Naive thymus-derived CD4-positive, alpha-beta T cell (primary cell): ENCODE data around the gene MAGI3. TPM values are rescaled to one million over a fixed set of nuclear protein-coding genes. Genes with fewer than 3 reads are reported as not detected.
"Not testable (repeated sequence)": the region's sequence is repeated elsewhere in the genome, so short reads cannot be mapped to it uniquely, and the experiment has no call there.

Experiments
- ATAC-seq: fragments of 150-1000 bp; cut with Tn5 transposase; 2 replicates; pipeline ENCODE4 v1.10.0; 2021; ENCODE audit warnings: mild to moderate bottlenecking, moderate library complexity
- CTCF ChIA-PET: fragments of 350-600 bp; sonication (Branson Sonifier 250); formaldehyde crosslinking; loops from one replicate; lab custom pipeline; 2021; ENCODE audit warnings: antibody characterized with exemption; lab: Charles Lee
- POLR2A ChIA-PET: fragments of 350-600 bp; sonication (Branson Sonifier 250); formaldehyde crosslinking; loops from one replicate; lab custom pipeline; 2021; ENCODE audit warnings: antibody characterized with exemption, inconsistent platforms; lab: Charles Lee
- DNase-seq, 9 donors: peaks; one replicate each; pipeline versions ENCODE4 v3.0.0 to v3.0.0-alpha.2; 2020 to 2022; ENCODE audit warnings: mixed read lengths in 1 of 9
- H3K27ac ChIP-seq: one replicate; pipeline ENCODE4 v1.7.0; 2013; ENCODE audit warnings: mild to moderate bottlenecking, low read depth, low read length, moderate library complexity
- H3K27me3 ChIP-seq, 2 donors: one replicate each; pipeline ENCODE4 v1.7.0; 2013; ENCODE audit warnings: low read length in 2 of 2, mild to moderate bottlenecking in 2 of 2, moderate library complexity in 2 of 2; ENCODE audit not compliant: control insufficient read depth in 2 of 2, insufficient read depth in 2 of 2
- H3K36me3 ChIP-seq, 3 experiments: 1 replicate in 2 of 3; 2 replicates in 1 of 3; pipeline ENCODE4 v1.7.0; 2013; ENCODE audit warnings: low read length in 3 of 3, mild to moderate bottlenecking in 3 of 3, moderate library complexity in 1 of 3; ENCODE audit not compliant: insufficient read depth in 3 of 3, control insufficient read depth in 2 of 3
- H3K4me1 ChIP-seq, 2 donors: one replicate each; pipeline ENCODE4 v1.7.0; 2013; ENCODE audit warnings: low read length in 2 of 2, mild to moderate bottlenecking in 2 of 2, moderate library complexity in 1 of 2; ENCODE audit not compliant: control insufficient read depth in 2 of 2, insufficient read depth in 2 of 2
- H3K4me3 ChIP-seq: 2 replicates; pipeline ENCODE4 v1.7.0; 2013; ENCODE audit warnings: mild to moderate bottlenecking, low read length
- H3K9me3 ChIP-seq, 3 experiments: 1 replicate in 2 of 3; 2 replicates in 1 of 3; pipeline ENCODE4 v1.7.0; 2013; ENCODE audit warnings: low read length in 3 of 3; ENCODE audit not compliant: control insufficient read depth in 2 of 3
- H3K27ac Mint-ChIP-seq, 9 donors: one replicate each; pipeline ENCODE4 v1.8.0; 2020 to 2022; ENCODE audit warnings: mixed read lengths in 9 of 9, mild to moderate bottlenecking in 8 of 9, moderate library complexity in 5 of 9, inconsistent platforms in 2 of 9
- H3K27me3 Mint-ChIP-seq, 5 donors: one replicate each; pipeline ENCODE4 v1.8.0; 2021 to 2022; ENCODE audit warnings: mixed read lengths in 5 of 5, mild to moderate bottlenecking in 1 of 5
- H3K36me3 Mint-ChIP-seq, 5 donors: one replicate each; pipeline ENCODE4 v1.8.0; 2020 to 2022; ENCODE audit warnings: mixed read lengths in 5 of 5, mild to moderate bottlenecking in 3 of 5, inconsistent platforms in 1 of 5
- H3K4me1 Mint-ChIP-seq, 7 donors: one replicate each; pipeline ENCODE4 v1.8.0; 2020 to 2022; ENCODE audit warnings: mixed read lengths in 7 of 7, mild to moderate bottlenecking in 3 of 7, inconsistent platforms in 1 of 7
- H3K4me3 Mint-ChIP-seq, 10 donors: one replicate each; pipeline ENCODE4 v1.8.0; 2020 to 2022; ENCODE audit warnings: mild to moderate bottlenecking in 10 of 10, mixed read lengths in 10 of 10, moderate library complexity in 6 of 10, inconsistent platforms in 2 of 10
- H3K9me3 Mint-ChIP-seq, 11 donors: one replicate each; pipeline ENCODE4 v1.8.0; 2020 to 2022; ENCODE audit warnings: mixed read lengths in 11 of 11, mild to moderate bottlenecking in 4 of 11, inconsistent platforms in 1 of 11, moderate library complexity in 1 of 11
- intact Hi-C, 2 donors: fragments of 100-400 bp; cut with micrococcal nuclease; formaldehyde crosslinking; loops; one replicate each; pipeline ENCODE4 v1.15.1; 2023
- polyA plus RNA-seq, 2 donors: library from polyadenylated mRNA; unstranded; fragments of 300-500 nt; fragmentation: Illumina TruSeq; gene quantifications; one replicate each; pipeline ENCODE4 v1.2.3, GENCODE V29; 2021
- total RNA-seq, 6 experiments: library from RNA in 5 of 6; stranded (reverse) in 5 of 6; gene quantifications; 1 replicate in 5 of 6; 2 replicates in 1 of 6; pipeline ENCODE4 v1.2.3 and lab custom pipeline; 2021 to 2026

The MAGI3 gene
- total and polyA plus RNA-seq, 7 experiments from 2014 or later, result 3.6 to 8.8 (median 6.6) TPM

GRCh38 chr1:113416071-113416470 is 25.8 kb downstream of the MAGI3 start:
- H3K36me3 ChIP-seq, H3K9me3 ChIP-seq, CTCF ChIA-PET, H3K27me3 Mint-ChIP-seq, H3K4me1 ChIP-seq, H3K27me3 ChIP-seq, H3K4me3 ChIP-seq, ATAC-seq, H3K27ac ChIP-seq, H3K36me3 Mint-ChIP-seq, DNase-seq, H3K4me1 Mint-ChIP-seq: not testable (repeated sequence)
- Mint-ChIP-seq H3K4me3 (peak overlapping the region in 1 of 10 donors; percentile 34), H3K9me3 (peaks cover 0 to 17% (median 5%) of the 10 kb centered on the region in 11 donors), H3K27ac (peak overlapping the region in 1 of 9 donors; percentile 66)
- POLR2A ChIA-PET, result interaction anchor here (0.7 to 1.5 kb wide), 3 partner anchors 11 to 26 kb away, joined by 3 to 6 read pairs (median 3); partner anchors contain the start of gene MAGI3
- intact Hi-C loops, result loop anchor here in 1 of 2 donors (10.0 kb wide), 1 partner anchor 519 kb away; no protein-coding TSS in a partner anchor

- H3K9me3 Mint-ChIP-seq, result peaks cover 0 to 17% (median 5%) of the 10 kb centered on the region in 11 donors
- H3K4me1 Mint-ChIP-seq, result peaks cover 0 to 5% (median 0%) of the 10 kb centered on the region in 7 donors
- peak overlapping the region in 5 of 9 donors; percentile 27 to 81 (median 75) for H3K27ac Mint-ChIP-seq
- H3K4me3 Mint-ChIP-seq, result peak overlapping the region in 1 of 10 donors; percentile 34
- H3K9me3 ChIP-seq, result no peaks in the 10 kb centered on the region
- CTCF ChIA-PET, result no interaction called here
- intact Hi-C loops, result loop anchor here in 1 of 2 donors (10.0 kb wide), 1 partner anchor 518 kb away; no protein-coding TSS in a partner anchor
- POLR2A ChIA-PET, result interaction anchor here (0.7 to 1.5 kb wide), 2 partner anchors 11 to 25 kb away, joined by 3 to 6 read pairs; no protein-coding TSS in a partner anchor
- no peaks in the 10 kb centered on the region for H3K27me3 Mint-ChIP-seq
- H3K36me3 ChIP-seq, result no peaks in the 10 kb centered on the region
- peaks cover 0 to 8% (median 4%) of the 10 kb centered on the region in 5 donors for H3K36me3 Mint-ChIP-seq
- H3K4me3 ChIP-seq, result no peak overlapping the region
- DNase-seq (no peak), ATAC-seq (no peak)
- H3K27ac ChIP-seq, result no peak overlapping the region
- no peaks in the 10 kb centered on the region for H3K27me3 ChIP-seq
- no peaks in the 10 kb centered on the region for H3K4me1 ChIP-seq
These were observed 26.2 kb downstream of the MAGI3 start for GRCh38 chr1:113416496-113416895.

GRCh38 chr1:113422315-113423068 is 32.2 kb downstream of the MAGI3 start:
- ATAC-seq, result no peak
- Histone ChIP-seq H3K27me3 (no peaks in the 10 kb centered on the region), H3K27ac (no peak overlapping the region), H3K9me3 (no peaks in the 10 kb centered on the region), H3K4me1 (no peaks in the 10 kb centered on the region), H3K36me3 (no peaks in the 10 kb centered on the region), H3K4me3 (no peak overlapping the region)
- ChIA-PET POLR2A (no interaction called here), CTCF (no interaction called here)
- Mint-ChIP-seq H3K27me3 (no peaks in the 10 kb centered on the region), H3K4me3 (no peak overlapping the region), H3K27ac (peak overlapping the region in 1 of 9 donors; percentile 51), H3K4me1 (peaks cover 0 to 5% (median 0%) of the 10 kb centered on the region in 7 donors), H3K9me3 (peaks cover 0 to 15% (median 6%) of the 10 kb centered on the region in 11 donors), H3K36me3 (peaks cover 3 to 16% (median 8%) of the 10 kb centered on the region in 5 donors)
- no peak for DNase-seq
- intact Hi-C loops, result no loop called here

- DNase-seq, result no peak
- H3K9me3 ChIP-seq, result no peaks in the 10 kb centered on the region
- Mint-ChIP-seq H3K27ac (no peak overlapping the region), H3K27me3 (no peaks in the 10 kb centered on the region), H3K9me3 (peaks cover 0 to 15% (median 6%) of the 10 kb centered on the region in 11 donors), H3K4me1 (peaks cover 0 to 1% (median 0%) of the 10 kb centered on the region in 7 donors), H3K36me3 (peaks cover 3 to 16% (median 8%) of the 10 kb centered on the region in 5 donors), H3K4me3 (no peak overlapping the region)
- H3K27ac ChIP-seq, result no peak overlapping the region
- no peaks in the 10 kb centered on the region for H3K36me3 ChIP-seq
- H3K27me3 ChIP-seq, result no peaks in the 10 kb centered on the region
- ChIA-PET CTCF (interaction anchor here (0.5 kb wide), 1 partner anchor 774 kb away, joined by 3 read pairs; no protein-coding TSS in a partner anchor), POLR2A (no interaction called here)
- H3K4me3 ChIP-seq, result no peak overlapping the region
- H3K4me1 ChIP-seq, result no peaks in the 10 kb centered on the region
- intact Hi-C loops, result no loop called here
- ATAC-seq, result no peak
These were observed 33.5 kb downstream of the MAGI3 start for GRCh38 chr1:113423826-113424225.

GRCh38 chr1:113429461-113430153 is 39.3 kb downstream of the MAGI3 start:
- H3K27ac Mint-ChIP-seq, result no peak overlapping the region
- no peak overlapping the region for H3K4me3 ChIP-seq
- POLR2A ChIA-PET, result interaction anchor here (0.6 kb wide), 1 partner anchor 516 kb away, joined by 3 read pairs; no protein-coding TSS in a partner anchor

GRCh38 chr1:113433184-113433583 is 42.9 kb downstream of the MAGI3 start:
- no peaks in the 10 kb centered on the region for H3K9me3 Mint-ChIP-seq
- H3K4me1 Mint-ChIP-seq, result peaks cover 0 to 1% (median 0%) of the 10 kb centered on the region in 7 donors
- Histone ChIP-seq H3K9me3 (no peaks in the 10 kb centered on the region), H3K4me1 (no peaks in the 10 kb centered on the region), H3K27ac (no peak overlapping the region), H3K36me3 (no peaks in the 10 kb centered on the region), H3K27me3 (no peaks in the 10 kb centered on the region), H3K4me3 (no peak overlapping the region)
- H3K4me3 Mint-ChIP-seq, result no peak overlapping the region
- ChIA-PET CTCF (no interaction called here), POLR2A (no interaction called here)
- no peak for DNase-seq
- no peaks in the 10 kb centered on the region for H3K36me3 Mint-ChIP-seq
- ATAC-seq, result no peak
- H3K27me3 Mint-ChIP-seq, result no peaks in the 10 kb centered on the region
- intact Hi-C loops, result no loop called here
- no peak overlapping the region for H3K27ac Mint-ChIP-seq

More at GRCh38 chr1:113429461-113430153, 39.3 kb downstream of the MAGI3 start:
- H3K4me1 ChIP-seq, result no peaks in the 10 kb centered on the region
- DNase-seq (no peak), ATAC-seq (no peak)
- no peaks in the 10 kb centered on the region for H3K9me3 ChIP-seq
- no peak overlapping the region for H3K27ac ChIP-seq
- peaks cover 0 to 7% (median 0%) of the 10 kb centered on the region in 11 donors for H3K9me3 Mint-ChIP-seq
- H3K27me3 ChIP-seq, result no peaks in the 10 kb centered on the region
- H3K4me3 Mint-ChIP-seq, result no peak overlapping the region
- intact Hi-C loops, result no loop called here
- peaks cover 0 to 3% (median 0%) of the 10 kb centered on the region in 5 donors for H3K36me3 Mint-ChIP-seq
- no peaks in the 10 kb centered on the region for H3K27me3 Mint-ChIP-seq
- H3K4me1 Mint-ChIP-seq, result no peaks in the 10 kb centered on the region
- CTCF ChIA-PET, result no interaction called here
- no peaks in the 10 kb centered on the region for H3K36me3 ChIP-seq
